PC-3 (cell line): ENCODE results near the gene TET2. TPM values are rescaled to one million over a fixed set of nuclear protein-coding genes. Genes with fewer than 3 reads are reported as not detected.

Experiments
- ATAC-seq: fragments of 200-7000 bp; cut with Tn5 transposase; 2 replicates; pipeline ENCODE4 v1.9.1; 2020; ENCODE audit warnings: mild to moderate bottlenecking, moderate library complexity
- BruUV-seq: library from RNA; stranded (reverse); fragments of 400-500 nt; replicated peaks from 2 replicates; lab custom pipeline; 2021; lab: Mats Ljungman, UMichigan
- CTCF ChIA-PET: fragments of 300-600 bp; sonication (Branson Sonifier 250); formaldehyde crosslinking; loops from one replicate; lab custom pipeline; 2022; ENCODE audit warnings: antibody characterized with exemption; lab: Charles Lee
- POLR2A ChIA-PET: fragments of 300-600 bp; sonication (Branson Sonifier 250); formaldehyde crosslinking; loops from one replicate; lab custom pipeline; 2022; ENCODE audit warnings: antibody characterized with exemption; ENCODE audit not compliant: unreplicated experiment; lab: Charles Lee
- DNase-seq: peaks from one replicate; pipeline ENCODE4 v3.0.0-alpha.2; 2015
- H2AFZ ChIP-seq: fragments of 300-600 bp; sonication (generic); 2 replicates; pipeline ENCODE4 v1.6.0; 2016; ENCODE audit warnings: antibody characterized with exemption, low read length
- H3F3A ChIP-seq: fragments of 300-600 bp; sonication (generic); one replicate; pipeline ENCODE4 v1.6.0; 2017; ENCODE audit warnings: antibody characterized with exemption, low read length, control low read depth, mild to moderate bottlenecking; ENCODE audit not compliant: unreplicated experiment
- H3K27ac ChIP-seq: fragments of 300-600 bp; sonication (generic); 2 replicates; pipeline ENCODE4 v1.5.1; 2016; ENCODE audit warnings: mild to moderate bottlenecking, low read length
- H3K27me3 ChIP-seq: fragments of 300-600 bp; sonication (generic); 2 replicates; pipeline ENCODE4 v1.6.1; 2016; ENCODE audit warnings: low read length, mixed read lengths
- H3K36me3 ChIP-seq: fragments of 300-600 bp; sonication (generic); 2 replicates; pipeline ENCODE4 v1.6.1; 2016; ENCODE audit warnings: low read depth, mixed run types, low read length, mixed read lengths
- H3K4me1 ChIP-seq: fragments of 300-600 bp; sonication (generic); 2 replicates; pipeline ENCODE4 v1.5.1; 2016; ENCODE audit warnings: low read length; ENCODE audit not compliant: insufficient read depth
- H3K4me2 ChIP-seq: fragments of 300-600 bp; sonication (generic); 2 replicates; pipeline ENCODE4 v1.6.0; 2016; ENCODE audit warnings: low read length
- H3K4me3 ChIP-seq: fragments of 300-600 bp; sonication (generic); 2 replicates; pipeline ENCODE4 v1.5.1; 2016; ENCODE audit warnings: mild to moderate bottlenecking, low read length, mixed read lengths
- H3K79me2 ChIP-seq: fragments of 300-600 bp; sonication (generic); 2 replicates; pipeline ENCODE4 v1.6.1; 2017; ENCODE audit warnings: low read length, mixed read lengths
- H3K9ac ChIP-seq: fragments of 300-600 bp; sonication (generic); 2 replicates; pipeline ENCODE4 v1.6.0; 2016; ENCODE audit warnings: mild to moderate bottlenecking, low read length
- H3K9me2 ChIP-seq: fragments of 300-600 bp; sonication (generic); replicated peaks from 2 replicates; pipeline ENCODE4 v1.6.1; 2016; ENCODE audit warnings: mixed run types, low read length, mixed read lengths
- H3K9me3 ChIP-seq: fragments of 300-600 bp; sonication (generic); 2 replicates; pipeline ENCODE4 v1.6.1; 2016; ENCODE audit warnings: low read length, mixed read lengths
- H4K20me1 ChIP-seq: fragments of 300-600 bp; sonication (generic); 2 replicates; pipeline ENCODE4 v1.6.1; 2016; ENCODE audit warnings: low read length, mixed read lengths
- EZH2 ChIP-seq: fragments of 300-600 bp; sonication (generic); IDR thresholded peaks from one replicate; pipeline ENCODE4 v1.6.1; 2017; ENCODE audit warnings: antibody characterized with exemption, mild to moderate bottlenecking, low read length; ENCODE audit not compliant: unreplicated experiment
- EZH2phosphoT487 ChIP-seq: fragments of 300-600 bp; sonication (generic); IDR thresholded peaks from 2 replicates; pipeline ENCODE4 v1.6.1; 2018; ENCODE audit warnings: mild to moderate bottlenecking, antibody characterized with exemption, low read length, borderline replicate concordance
- intact Hi-C: fragments of 100-400 bp; cut with micrococcal nuclease; formaldehyde crosslinking; loops from 2 replicates; pipeline ENCODE4 v1.9.0; 2023
- total RNA-seq: library from RNA; depleted of rRNA; stranded (reverse); fragments of >200 nt; gene quantifications from 2 replicates; pipeline ENCODE4 v1.2.3, GENCODE V29; 2014
- TF ChIP-seq, protein P1 (sequence below): fragments of 300-600 bp; sonication (generic); conservative IDR thresholded peaks from 2 replicates; pipeline ENCODE4 v1.5.1; 2017; ENCODE audit warnings: antibody characterized with exemption, low read depth, mild to moderate bottlenecking, low read length

Gene TET2
- total RNA-seq, 1 experiment from 2014 or later: 5.6 TPM

- Histone ChIP-seq H3K9ac (no peak overlapping the region), H3K4me2 (no peak overlapping the region), H2AFZ (no peak overlapping the region), H3K27ac (peak overlapping the region; percentile 59), H3K36me3 (peaks cover 2% of the 10 kb centered on the region; the same call in 1 of the 2 replicates), H3K27me3 (no peaks in the 10 kb centered on the region), H3K4me1 (peaks cover 6% of the 10 kb centered on the region), H3K9me3 (no peaks in the 10 kb centered on the region), H3K9me2 (no peaks in the 10 kb centered on the region), H3K4me3 (no peak overlapping the region), H3F3A (no peaks in the 10 kb centered on the region), H4K20me1 (no peaks in the 10 kb centered on the region), H3K79me2 (no peaks in the 10 kb centered on the region)
- intact Hi-C loops: no loop called here
- CTCF ChIA-PET: no interaction called here
- BruUV-seq: no TSS peak
- TF ChIP-seq, protein P1, sequence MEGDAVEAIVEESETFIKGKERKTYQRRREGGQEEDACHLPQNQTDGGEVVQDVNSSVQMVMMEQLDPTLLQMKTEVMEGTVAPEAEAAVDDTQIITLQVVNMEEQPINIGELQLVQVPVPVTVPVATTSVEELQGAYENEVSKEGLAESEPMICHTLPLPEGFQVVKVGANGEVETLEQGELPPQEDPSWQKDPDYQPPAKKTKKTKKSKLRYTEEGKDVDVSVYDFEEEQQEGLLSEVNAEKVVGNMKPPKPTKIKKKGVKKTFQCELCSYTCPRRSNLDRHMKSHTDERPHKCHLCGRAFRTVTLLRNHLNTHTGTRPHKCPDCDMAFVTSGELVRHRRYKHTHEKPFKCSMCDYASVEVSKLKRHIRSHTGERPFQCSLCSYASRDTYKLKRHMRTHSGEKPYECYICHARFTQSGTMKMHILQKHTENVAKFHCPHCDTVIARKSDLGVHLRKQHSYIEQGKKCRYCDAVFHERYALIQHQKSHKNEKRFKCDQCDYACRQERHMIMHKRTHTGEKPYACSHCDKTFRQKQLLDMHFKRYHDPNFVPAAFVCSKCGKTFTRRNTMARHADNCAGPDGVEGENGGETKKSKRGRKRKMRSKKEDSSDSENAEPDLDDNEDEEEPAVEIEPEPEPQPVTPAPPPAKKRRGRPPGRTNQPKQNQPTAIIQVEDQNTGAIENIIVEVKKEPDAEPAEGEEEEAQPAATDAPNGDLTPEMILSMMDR: no peak
- TF ChIP-seq EZH2phosphoT487 (no peak), EZH2 (no peak)
- DNase-seq (peak; percentile 62), ATAC-seq (peak; percentile 94)
- POLR2A ChIA-PET: no interaction called here
These were observed 133.9 kb downstream of the TET2 start for GRCh38 chr4:105280338-105281123.

- Histone ChIP-seq H3K9ac (no peak overlapping the region), H3K27ac (peak overlapping the region; percentile 59), H3K4me3 (no peak overlapping the region), H3K36me3 (peaks cover 2% of the 10 kb centered on the region; the same call in 1 of the 2 replicates), H2AFZ (no peak overlapping the region), H3K9me2 (no peaks in the 10 kb centered on the region), H3K4me1 (peaks cover 6% of the 10 kb centered on the region), H4K20me1 (no peaks in the 10 kb centered on the region), H3K27me3 (no peaks in the 10 kb centered on the region), H3K4me2 (no peak overlapping the region), H3F3A (no peaks in the 10 kb centered on the region), H3K79me2 (no peaks in the 10 kb centered on the region), H3K9me3 (no peaks in the 10 kb centered on the region)
- DNase-seq (no peak), ATAC-seq (no peak)
- intact Hi-C loops: no loop called here
- POLR2A ChIA-PET: no interaction called here
- TF ChIP-seq, protein P1: no peak
- TF ChIP-seq EZH2phosphoT487 (no peak), EZH2 (no peak)
- BruUV-seq: no TSS peak
- CTCF ChIA-PET: no interaction called here
These were observed 134.4 kb downstream of the TET2 start for GRCh38 chr4:105281124-105281415.

DNA sequence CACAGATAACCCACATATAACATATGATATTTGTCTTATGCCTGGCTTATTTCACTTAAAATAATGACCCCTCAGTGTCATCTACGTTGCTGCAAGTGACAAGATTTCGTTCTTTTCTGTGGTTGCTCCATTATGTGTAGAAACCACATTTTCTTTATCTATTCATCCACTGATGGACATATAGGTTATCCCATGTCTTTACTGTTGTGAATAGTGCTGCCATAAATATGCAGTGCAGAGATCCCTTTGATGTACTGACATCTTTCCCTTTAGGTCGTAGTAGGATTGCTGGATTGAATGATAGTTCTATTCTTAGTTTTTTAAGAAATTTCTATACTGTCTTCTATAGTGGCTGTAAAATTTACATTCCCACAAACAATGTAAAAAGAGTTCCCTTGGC lies 135.8 kb downstream of the TET2 start:
- CTCF ChIA-PET: no interaction called here
- Histone ChIP-seq H3K27me3 (no peaks in the 10 kb centered on the region), H3F3A (no peaks in the 10 kb centered on the region), H3K36me3 (no peaks in the 10 kb centered on the region), H3K27ac (no peak overlapping the region), H3K9me3 (no peaks in the 10 kb centered on the region), H3K79me2 (no peaks in the 10 kb centered on the region), H4K20me1 (no peaks in the 10 kb centered on the region), H3K4me2 (no peak overlapping the region), H3K9ac (no peak overlapping the region), H2AFZ (no peak overlapping the region), H3K4me3 (no peak overlapping the region), H3K4me1 (peaks cover 6% of the 10 kb centered on the region), H3K9me2 (no peaks in the 10 kb centered on the region)
- TF ChIP-seq EZH2 (no peak), EZH2phosphoT487 (no peak)
- TF ChIP-seq, protein P1: no peak
- ATAC-seq: no peak
- DNase-seq: no peak
- POLR2A ChIA-PET: no interaction called here
- BruUV-seq: no TSS peak
- intact Hi-C loops: no loop called here
